ENCODE measurements around the gene KLK4. TPM values are rescaled to one million over a fixed set of nuclear protein-coding genes. Genes with fewer than 3 reads are reported as not detected.

KLK4 gene
- total and polyA plus RNA-seq, 2 of the 4 experiments (the other 2 are of a cell fraction) = not detected

DNA sequence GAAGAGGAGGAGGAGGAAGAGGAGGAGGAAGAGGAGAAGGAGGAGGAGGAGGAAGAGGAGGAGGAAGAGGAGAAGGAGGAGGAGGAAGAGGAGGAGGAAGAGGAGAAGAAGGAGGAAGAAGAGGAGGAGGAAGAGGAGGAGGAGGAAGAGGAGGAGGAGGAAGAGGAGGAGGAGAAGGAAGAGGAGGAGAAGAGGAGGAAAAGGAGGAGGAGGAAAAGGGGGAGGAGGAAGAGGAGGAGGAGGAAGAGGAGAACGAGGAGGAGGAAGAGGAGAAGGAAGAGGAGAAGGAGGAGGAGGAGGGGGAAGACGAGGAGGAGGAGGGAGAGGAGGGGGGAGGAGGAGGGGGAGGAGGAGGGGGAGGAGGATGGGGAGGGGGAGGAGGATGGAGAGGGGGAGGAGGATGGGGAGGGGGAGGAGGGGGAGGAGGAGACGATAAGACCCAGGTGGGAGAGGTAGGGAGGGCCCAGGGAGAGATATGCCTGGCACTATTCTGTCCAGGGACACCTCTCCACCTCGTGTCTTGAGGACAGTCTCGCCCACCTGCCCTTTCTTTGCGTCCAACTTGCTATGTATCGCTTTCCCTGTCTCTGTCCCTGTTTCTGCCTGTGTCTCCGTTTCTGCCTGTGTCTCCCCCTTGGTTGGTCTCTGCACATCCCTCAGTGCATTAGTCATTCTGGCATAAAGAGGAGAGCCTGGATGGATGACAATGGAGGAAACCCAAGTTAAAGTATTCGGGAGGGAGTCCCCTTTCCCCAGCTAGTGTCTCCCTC lies 48.7 kb upstream of the KLK4 start:
- Histone ChIP-seq H2BK5ac (ENCODE audit: low read depth, low read length, poor library complexity, severe bottlenecking) (no peak overlapping the region), H3K14ac (replicated peaks; ENCODE audit: low read depth, low read length) (no peak overlapping the region), H3K4me2 (ENCODE audit: low read depth, low read length) (no peak overlapping the region), H2AFZ (replicated peaks; ENCODE audit: low read length, poor library complexity) (no peak overlapping the region), H2BK20ac (ENCODE audit: low read depth, low read length) (no peak overlapping the region), H2AK9ac (replicated peaks; ENCODE audit: low read depth, low read length, poor library complexity) (no peak overlapping the region), H2BK15ac (ENCODE audit: low read depth, low read length) (no peak overlapping the region), H3K27ac (ENCODE audit: insufficient read depth, low read length) (no peak overlapping the region), H4K8ac (ENCODE audit: low read depth in 2 of 2, low read length in 2 of 2) (no peak overlapping the region), H4K91ac (ENCODE audit: insufficient read depth, low read depth, low read length) (no peak overlapping the region), H3K27me3 (ENCODE audit: control insufficient read depth, insufficient read depth, low read length) (no peaks in the 10 kb centered on the region), H3K4me1 (ENCODE audit: control insufficient read depth, insufficient read depth, low read length) (no peaks in the 10 kb centered on the region), H3K18ac (ENCODE audit: low read depth, low read length) (no peak overlapping the region), H3K9me1 (ENCODE audit: insufficient read depth, low read length) (no peaks in the 10 kb centered on the region), H3K56ac (ENCODE audit: extremely low read depth, insufficient read depth, low read length) (no peak overlapping the region), H3K9ac (ENCODE audit: low read depth, low read length) (no peak overlapping the region), H3K9me3 (ENCODE audit: control insufficient read depth, insufficient read depth, low read length) (peaks cover 16% of the 10 kb centered on the region; the same call in 1 of the 2 replicates), H3K36me3 (ENCODE audit: control insufficient read depth, insufficient read depth, low read length) (no peaks in the 10 kb centered on the region), H3K4me3 (ENCODE audit: insufficient read depth, low read depth, low read length) (no peak overlapping the region), H3K23ac (ENCODE audit: low read depth, low read length) (no peak overlapping the region), H4K5ac (ENCODE audit: low read depth, low read length) (no peak overlapping the region), H4K20me1 (ENCODE audit: insufficient read depth, low read length) (no peaks in the 10 kb centered on the region), H2BK120ac (ENCODE audit: low read depth, low read length) (no peak overlapping the region), H3K79me1 (ENCODE audit: low read depth in 1 of 2, low read length in 2 of 2) (no peaks in the 10 kb centered on the region), H2AK5ac (ENCODE audit: low read depth, low read length) (no peak overlapping the region), H3K4ac (ENCODE audit: low read depth, low read length) (no peak overlapping the region)
- no TSS peak for BruUV-seq (replicated peaks)
- DNase-seq = no peak
- no peak for ATAC-seq (ENCODE audit: low read depth)
- dilution Hi-C loops (cut with HindIII; ENCODE audit: low sequenced_read_pairs, unreplicated experiment) = no loop called here
- ChIA-PET CTCF (no interaction called here), POLR2A (ENCODE audit: unreplicated experiment) (no interaction called here)
- WGBS, 2 experiments (ENCODE audit: extremely low coverage in 2 of 2, insufficient read length in 1 of 2) = 40% methylated on average over 4 of the region's 9 CpGs; no CpG with 5 or more reads in 1 of the 2 experiments
- in situ Hi-C loops (cut with MboI; ENCODE audit: low sequenced_read_pairs) = no loop called here
- TF ChIP-seq NFE2L2 (IDR thresholded peaks at IDR 0.05; ENCODE audit: low read depth, low read length) = no peak
- TF ChIP-seq MXI1 (IDR thresholded peaks at IDR 0.05; ENCODE audit: borderline replicate concordance, low read depth, low read length) = no peak
- TF ChIP-seq RFX5 (IDR thresholded peaks at IDR 0.05; ENCODE audit: low read depth, low read length) = no peak
- TF ChIP-seq POLR2A (IDR thresholded peaks at IDR 0.05; ENCODE audit: low read depth, low read length) = no peak
- TF ChIP-seq, protein P1, sequence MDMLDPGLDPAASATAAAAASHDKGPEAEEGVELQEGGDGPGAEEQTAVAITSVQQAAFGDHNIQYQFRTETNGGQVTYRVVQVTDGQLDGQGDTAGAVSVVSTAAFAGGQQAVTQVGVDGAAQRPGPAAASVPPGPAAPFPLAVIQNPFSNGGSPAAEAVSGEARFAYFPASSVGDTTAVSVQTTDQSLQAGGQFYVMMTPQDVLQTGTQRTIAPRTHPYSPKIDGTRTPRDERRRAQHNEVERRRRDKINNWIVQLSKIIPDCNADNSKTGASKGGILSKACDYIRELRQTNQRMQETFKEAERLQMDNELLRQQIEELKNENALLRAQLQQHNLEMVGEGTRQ (IDR thresholded peaks at IDR 0.05; ENCODE audit: low read depth, low read length) = no peak
- no peak for TF ChIP-seq MAFK (IDR thresholded peaks at IDR 0.05; ENCODE audit: low read depth, low read length)
- TF ChIP-seq, protein P2, sequence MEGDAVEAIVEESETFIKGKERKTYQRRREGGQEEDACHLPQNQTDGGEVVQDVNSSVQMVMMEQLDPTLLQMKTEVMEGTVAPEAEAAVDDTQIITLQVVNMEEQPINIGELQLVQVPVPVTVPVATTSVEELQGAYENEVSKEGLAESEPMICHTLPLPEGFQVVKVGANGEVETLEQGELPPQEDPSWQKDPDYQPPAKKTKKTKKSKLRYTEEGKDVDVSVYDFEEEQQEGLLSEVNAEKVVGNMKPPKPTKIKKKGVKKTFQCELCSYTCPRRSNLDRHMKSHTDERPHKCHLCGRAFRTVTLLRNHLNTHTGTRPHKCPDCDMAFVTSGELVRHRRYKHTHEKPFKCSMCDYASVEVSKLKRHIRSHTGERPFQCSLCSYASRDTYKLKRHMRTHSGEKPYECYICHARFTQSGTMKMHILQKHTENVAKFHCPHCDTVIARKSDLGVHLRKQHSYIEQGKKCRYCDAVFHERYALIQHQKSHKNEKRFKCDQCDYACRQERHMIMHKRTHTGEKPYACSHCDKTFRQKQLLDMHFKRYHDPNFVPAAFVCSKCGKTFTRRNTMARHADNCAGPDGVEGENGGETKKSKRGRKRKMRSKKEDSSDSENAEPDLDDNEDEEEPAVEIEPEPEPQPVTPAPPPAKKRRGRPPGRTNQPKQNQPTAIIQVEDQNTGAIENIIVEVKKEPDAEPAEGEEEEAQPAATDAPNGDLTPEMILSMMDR (conservative IDR thresholded peaks at IDR 0.05; ENCODE audit: low read depth, low read length) = no peak
- TF ChIP-seq FOS (IDR thresholded peaks at IDR 0.05; ENCODE audit: low read depth, low read length) = no peak
- no peak for TF ChIP-seq CEBPB (IDR thresholded peaks at IDR 0.05; ENCODE audit: low read depth, low read length)
- no peak for TF ChIP-seq MAZ (IDR thresholded peaks at IDR 0.05; ENCODE audit: borderline replicate concordance, low read depth, low read length)
- no peak for TF ChIP-seq BHLHE40 (IDR thresholded peaks at IDR 0.05; ENCODE audit: low read depth, low read length)
- intact Hi-C loops (cut with micrococcal nuclease) = no loop called here

Data from IMR-90 (cell line).